Heart left ventricle (tissue), 13 donors: ENCODE data around the gene PEX10.

Experiments used
- CTCF ChIP-seq, 12 donors: fragments of 200-600 bp; sonication (generic) in 4 of 12; IDR thresholded peaks; one replicate each; pipeline versions ENCODE4 v1.5.0 to v1.8.0; 2018 to 2022; ENCODE audit warnings: antibody characterized with exemption in 12 of 12, mild to moderate bottlenecking in 5 of 12
- POLR2A ChIP-seq, 2 donors: fragments of 450-650 bp; IDR thresholded peaks; one replicate each; pipeline ENCODE4 v1.6.1; 2017; ENCODE audit warnings: antibody characterized with exemption in 2 of 2, mild to moderate bottlenecking in 2 of 2, moderate library complexity in 2 of 2
- donor health status: ischemic (EF 13 %, LVEDD 7.1; RV severe dilation, severe dysfunction).
- donor health status: DM: no; HTN: yes; CAD: no.
- donor health status: DM: no; HTN: no; CAD: no.
- donor health status: ischemic (EF 25% LVEDD 6.9; RV normal size, moderate dysfunction).
- donor health status: ischemic (EF 25% LVEDD 5.7; RV mildly dilated, moderate dysfunction).
- donor health status: ischemic (EF 35%, LVEDD 5.7; RV mildly dilated, moderate dysfunction).
- donor health status: nonischemic (EF 11% LVEDD 7.7; RV severe dilation, severe dysfunction).
- donor health status: DM: yes; HTN: yes; CAD: no.
- donor health status: PGD.
- donor health status: ischemic (EF 29% LVEDD 5.4; RV normal size, mild dysfunction).
- donor health status: nonischemic (EF 23%, LVEDD 6.1; RV moderate dilation, normal function).

GRCh38 chr1:2452932-2453315 lies 40.6 kb upstream of the PEX10 start:
- TF ChIP-seq CTCF (IDR thresholded peaks at IDR 0.05): no peak
- TF ChIP-seq POLR2A (IDR thresholded peaks at IDR 0.05): no peak
